Measurements from ENCODE around the gene MAN1A1.

Gene MAN1A1

DNA sequence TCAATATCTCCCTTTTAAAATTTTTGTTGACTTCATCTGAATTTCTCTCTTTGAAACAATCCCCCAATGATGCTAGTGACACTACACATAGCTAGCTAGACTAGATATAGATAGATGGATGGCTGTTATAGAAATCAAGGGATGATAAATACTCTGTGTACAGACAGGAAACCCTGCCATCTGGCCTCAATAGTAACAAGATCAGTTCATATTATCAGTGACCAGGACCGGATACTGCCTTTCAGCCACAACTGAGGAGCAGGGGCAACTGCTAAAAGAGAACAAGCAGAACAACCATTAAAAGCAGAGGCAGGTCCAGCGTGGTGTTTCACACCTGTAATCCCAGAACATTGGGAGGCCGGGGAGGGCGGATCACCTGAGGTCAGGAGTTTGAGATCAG is 152.8 kb downstream of the MAN1A1 start:
- TF ChIP-seq POLR2A (IDR thresholded peaks at IDR 0.05; ENCODE audit: low read depth, low read length): no peak
- no peak for FAIRE-seq
- no peak for DNase-seq (ENCODE audit: insufficient read length, low spot score)

DNA sequence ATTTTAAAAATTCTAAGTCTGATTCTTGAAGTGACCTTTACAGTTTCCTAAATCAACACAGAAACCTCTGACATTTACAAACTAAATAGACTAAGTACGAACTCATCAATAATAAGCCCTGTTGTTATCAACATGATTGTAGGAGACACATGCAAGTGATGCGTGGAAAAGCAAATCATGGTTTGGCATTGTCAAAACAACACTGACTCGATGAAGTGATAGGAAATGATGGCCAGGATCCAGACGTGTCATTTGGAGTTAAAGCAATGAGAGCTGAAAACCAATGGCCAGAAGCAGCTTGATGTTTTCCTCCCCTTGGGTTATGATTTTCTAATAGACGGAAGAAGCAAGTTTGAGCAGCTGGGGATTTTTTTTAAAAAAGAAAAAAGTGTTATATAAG is 153.7 kb downstream of the MAN1A1 start:
- FAIRE-seq (no peak), DNase-seq (ENCODE audit: insufficient read length, low spot score) (no peak)
- TF ChIP-seq POLR2A (IDR thresholded peaks at IDR 0.05; ENCODE audit: low read depth, low read length): no peak

DNA sequence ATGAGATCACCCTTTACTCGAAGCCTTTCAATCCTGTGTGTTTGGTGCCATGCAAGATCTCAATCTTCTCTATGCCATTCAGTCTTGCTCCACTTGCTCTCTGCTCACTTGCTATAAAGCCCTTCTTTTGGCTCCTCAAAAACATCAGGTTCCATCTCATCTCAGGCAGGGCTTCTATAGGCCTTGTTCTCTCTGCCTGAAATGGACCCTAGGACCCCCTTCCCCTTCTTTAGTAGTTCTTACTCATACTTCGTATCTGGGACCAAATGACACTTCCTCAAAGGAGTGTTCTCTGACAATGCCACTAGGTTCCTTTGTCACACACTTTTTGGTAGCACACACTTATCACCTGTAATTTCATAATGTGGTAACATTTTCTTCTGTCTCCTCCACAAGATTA is 154.4 kb downstream of the MAN1A1 start:
- DNase-seq (ENCODE audit: insufficient read length, low spot score): no peak
- TF ChIP-seq POLR2A (IDR thresholded peaks at IDR 0.05; ENCODE audit: low read depth, low read length): no peak
- no peak for FAIRE-seq

DNA sequence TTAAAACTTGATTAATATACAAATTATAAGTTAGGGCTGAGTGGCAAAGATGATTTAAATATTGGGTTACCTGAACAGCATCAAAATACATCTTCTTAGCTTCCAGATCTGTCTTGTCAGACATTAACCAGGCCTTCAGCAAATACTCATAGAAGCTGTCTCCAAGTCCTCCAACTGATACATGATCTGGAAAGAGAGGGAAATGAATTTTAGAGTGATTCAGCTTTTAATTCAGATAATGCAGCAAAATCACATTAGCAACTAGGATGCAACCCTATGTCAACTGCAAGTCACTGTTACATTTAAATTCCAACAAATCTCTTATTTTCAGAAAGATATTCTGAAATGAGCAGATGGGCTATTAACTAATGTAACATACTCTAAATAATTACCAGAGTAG is 155.9 kb downstream of the MAN1A1 start:
- DNase-seq (ENCODE audit: insufficient read length, low spot score) (no peak), FAIRE-seq (no peak)
- TF ChIP-seq POLR2A (IDR thresholded peaks at IDR 0.05; ENCODE audit: low read depth, low read length): no peak

DNA sequence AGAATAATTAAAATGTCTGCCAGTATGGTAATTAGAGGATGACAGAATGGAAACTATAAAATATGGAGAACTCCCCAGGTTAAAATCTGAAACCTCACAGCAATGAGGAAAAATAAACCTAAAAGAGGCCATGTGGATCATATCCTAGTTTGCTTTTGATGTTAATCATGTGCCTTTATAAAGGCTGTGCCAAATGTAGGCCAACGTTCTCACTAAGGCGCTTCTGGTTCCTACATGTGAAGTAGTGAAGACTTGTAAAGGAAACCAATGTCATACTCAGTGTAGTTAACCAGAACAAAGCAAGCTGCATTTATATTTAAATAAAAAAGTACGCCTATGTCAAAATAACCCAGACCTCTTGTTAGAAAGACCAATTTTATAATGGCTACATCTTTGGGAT is 157.4 kb downstream of the MAN1A1 start:
- FAIRE-seq (no peak), DNase-seq (ENCODE audit: insufficient read length, low spot score) (no peak)
- no peak for TF ChIP-seq POLR2A (IDR thresholded peaks at IDR 0.05; ENCODE audit: low read depth, low read length)

DNA sequence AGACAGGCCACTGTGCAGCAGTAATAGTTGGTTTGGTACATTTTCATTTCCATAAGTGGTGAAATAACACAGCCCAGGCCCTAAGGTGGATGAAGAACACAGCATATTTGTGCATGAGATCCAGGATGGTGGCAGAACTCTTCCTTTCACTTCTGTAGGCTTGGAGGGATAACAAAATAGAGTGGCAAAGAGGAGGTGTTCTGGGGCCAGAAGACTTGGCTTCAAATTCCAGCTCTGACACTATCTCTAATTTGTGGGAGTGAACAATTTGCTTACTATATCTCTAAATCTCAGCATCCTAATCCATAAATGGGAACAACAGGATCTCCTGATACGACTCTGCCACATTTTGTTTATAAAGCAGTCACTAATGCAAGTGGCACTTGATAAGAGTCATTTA is 159.4 kb downstream of the MAN1A1 start:
- no peak for TF ChIP-seq POLR2A (IDR thresholded peaks at IDR 0.05; ENCODE audit: low read depth, low read length)
- no peak for DNase-seq (ENCODE audit: insufficient read length, low spot score)
- FAIRE-seq: no peak

DNA sequence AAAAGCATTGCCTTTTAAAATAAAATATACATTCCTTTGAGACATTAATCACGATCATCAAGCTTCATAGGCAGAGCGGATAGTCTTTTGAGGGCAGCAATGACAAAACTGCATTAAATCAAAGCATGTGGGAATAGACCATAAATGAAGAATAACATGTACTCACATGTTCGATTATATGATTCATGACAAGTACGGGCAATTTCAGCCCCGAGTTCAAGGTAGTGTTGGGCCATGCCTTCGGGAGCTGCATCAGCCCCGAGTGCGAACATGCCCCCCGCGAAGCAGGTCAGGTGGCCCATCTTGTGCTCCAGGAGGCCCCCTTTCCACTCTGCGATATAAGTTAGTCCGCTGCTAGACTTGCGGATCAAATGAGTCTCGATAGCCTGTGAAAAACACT is 160.1 kb downstream of the MAN1A1 start:
- FAIRE-seq (no peak), DNase-seq (ENCODE audit: insufficient read length, low spot score) (no peak)
- TF ChIP-seq POLR2A (IDR thresholded peaks at IDR 0.05; ENCODE audit: low read depth, low read length): no peak

DNA sequence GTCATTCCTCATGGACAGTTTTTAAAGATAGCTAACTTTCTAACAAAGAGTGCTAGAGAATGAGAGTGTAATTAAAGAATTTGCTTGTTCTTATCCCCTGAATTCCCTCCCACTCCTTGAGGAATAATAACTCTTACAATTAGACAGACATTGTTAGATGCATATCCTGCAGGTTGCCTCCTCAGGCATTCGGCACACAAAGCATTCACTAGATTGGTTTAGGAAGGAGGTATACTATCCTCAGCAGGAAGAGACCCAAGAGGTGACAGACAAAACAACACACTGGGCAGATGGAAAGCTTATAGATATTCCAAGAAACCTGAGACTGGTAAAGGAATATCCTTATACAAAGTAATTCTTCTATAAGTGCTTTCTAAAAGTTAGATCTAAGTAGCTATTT is 162.0 kb downstream of the MAN1A1 start:
- no peak for DNase-seq (ENCODE audit: insufficient read length, low spot score)
- no peak for TF ChIP-seq POLR2A (IDR thresholded peaks at IDR 0.05; ENCODE audit: low read depth, low read length)

DNA sequence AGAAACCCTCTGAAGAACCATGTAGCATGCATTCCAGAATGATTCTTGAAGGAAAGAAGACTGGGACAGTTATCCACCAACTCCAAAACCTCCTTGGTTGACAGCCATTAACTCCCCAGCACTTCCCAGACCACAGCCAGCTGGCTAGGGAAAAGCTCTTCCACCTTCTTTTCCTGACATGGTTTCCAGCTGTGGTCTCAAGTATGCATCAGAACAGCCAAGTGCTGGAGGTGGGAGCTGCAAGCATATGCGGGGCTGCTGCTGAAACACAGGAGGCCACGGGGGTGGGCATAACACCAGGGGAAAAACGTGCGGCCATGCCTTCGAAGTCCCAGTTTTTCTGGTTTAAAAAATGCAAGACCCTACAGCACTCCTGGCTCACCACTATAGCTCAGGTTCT is 163.1 kb downstream of the MAN1A1 start:
- no peak for TF ChIP-seq POLR2A (IDR thresholded peaks at IDR 0.05; ENCODE audit: low read depth, low read length)
- no peak for FAIRE-seq
- no peak for DNase-seq (ENCODE audit: insufficient read length, low spot score)

More for the DNA sequence above, 162.0 kb downstream of the MAN1A1 start:
- FAIRE-seq: no peak

DNA sequence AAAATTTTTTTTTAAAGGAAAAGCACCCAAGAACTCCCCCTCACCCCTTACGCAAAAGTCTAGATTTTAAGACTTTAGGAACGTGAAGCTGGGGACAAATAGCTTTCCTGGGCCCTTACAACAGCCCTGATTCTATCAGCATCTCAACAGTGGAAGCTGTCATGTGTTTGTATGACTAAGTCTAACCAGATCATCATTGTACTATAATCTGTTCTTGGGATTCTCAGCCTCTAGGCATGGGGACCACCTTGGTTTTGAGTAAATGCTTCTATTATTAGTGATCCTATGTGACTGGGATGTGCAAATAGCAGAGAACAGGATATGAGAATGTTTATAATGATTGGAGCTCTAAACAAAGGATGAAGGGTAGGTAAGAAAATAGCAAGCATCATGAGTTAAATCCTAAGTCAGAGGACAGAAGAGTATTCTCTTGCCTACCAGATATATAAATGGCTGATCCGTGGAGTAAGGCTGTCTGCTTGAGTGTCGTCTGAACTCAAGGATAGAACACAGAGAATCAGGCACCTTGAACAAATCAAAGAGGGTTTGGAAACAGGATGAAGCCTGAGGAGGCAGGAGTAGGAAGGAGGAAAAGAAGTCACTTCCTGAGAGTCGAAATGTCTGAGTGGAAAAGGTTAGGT is 165.4 kb downstream of the MAN1A1 start:
- TF ChIP-seq POLR2A (IDR thresholded peaks at IDR 0.05; ENCODE audit: low read depth, low read length): no peak
- FAIRE-seq: no peak
- no peak for DNase-seq (ENCODE audit: insufficient read length, low spot score)

DNA sequence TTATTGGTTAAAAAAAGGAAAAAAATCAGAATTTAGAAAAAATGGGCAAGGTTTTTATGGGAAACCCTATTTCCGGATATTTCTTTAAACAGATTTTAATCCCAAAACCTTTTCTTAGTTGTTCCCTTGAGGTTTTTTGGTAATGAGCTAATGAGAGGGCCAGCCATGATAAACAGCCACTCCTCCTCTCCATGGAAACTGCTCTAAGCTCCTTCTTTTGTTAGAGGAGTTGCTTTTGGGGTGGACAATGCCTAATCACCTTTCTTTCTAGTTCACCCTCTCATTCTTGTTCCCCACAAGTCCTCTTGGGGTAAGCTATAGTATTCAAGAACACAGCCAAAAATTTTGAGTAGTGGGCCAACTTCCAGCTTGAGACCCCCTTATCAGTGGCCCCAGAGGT is 166.1 kb downstream of the MAN1A1 start:
- TF ChIP-seq POLR2A (IDR thresholded peaks at IDR 0.05; ENCODE audit: low read depth, low read length): no peak
- DNase-seq (ENCODE audit: insufficient read length, low spot score): no peak
- no peak for FAIRE-seq

DNA sequence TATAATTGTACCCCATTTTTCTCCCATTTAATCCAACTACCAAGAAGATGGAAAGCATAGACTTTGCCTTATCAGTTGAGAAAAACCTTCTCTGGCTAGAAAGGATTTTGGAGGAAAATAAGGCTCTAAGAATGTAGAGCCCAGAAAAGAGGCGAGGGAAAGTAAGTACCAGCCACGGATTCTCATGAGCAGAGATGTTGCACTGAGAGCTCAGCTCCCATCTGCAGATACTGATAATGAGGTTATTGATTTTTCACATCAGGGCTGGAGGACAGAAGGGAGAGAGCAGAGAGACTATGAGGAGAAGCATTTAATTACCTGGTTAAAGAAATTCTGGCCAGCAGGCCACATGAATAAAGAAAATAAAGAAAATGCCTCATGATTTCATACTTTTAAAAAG is 166.7 kb downstream of the MAN1A1 start:
- no peak for DNase-seq (ENCODE audit: insufficient read length, low spot score)
- TF ChIP-seq POLR2A (IDR thresholded peaks at IDR 0.05; ENCODE audit: low read depth, low read length): no peak
- no peak for FAIRE-seq

DNA sequence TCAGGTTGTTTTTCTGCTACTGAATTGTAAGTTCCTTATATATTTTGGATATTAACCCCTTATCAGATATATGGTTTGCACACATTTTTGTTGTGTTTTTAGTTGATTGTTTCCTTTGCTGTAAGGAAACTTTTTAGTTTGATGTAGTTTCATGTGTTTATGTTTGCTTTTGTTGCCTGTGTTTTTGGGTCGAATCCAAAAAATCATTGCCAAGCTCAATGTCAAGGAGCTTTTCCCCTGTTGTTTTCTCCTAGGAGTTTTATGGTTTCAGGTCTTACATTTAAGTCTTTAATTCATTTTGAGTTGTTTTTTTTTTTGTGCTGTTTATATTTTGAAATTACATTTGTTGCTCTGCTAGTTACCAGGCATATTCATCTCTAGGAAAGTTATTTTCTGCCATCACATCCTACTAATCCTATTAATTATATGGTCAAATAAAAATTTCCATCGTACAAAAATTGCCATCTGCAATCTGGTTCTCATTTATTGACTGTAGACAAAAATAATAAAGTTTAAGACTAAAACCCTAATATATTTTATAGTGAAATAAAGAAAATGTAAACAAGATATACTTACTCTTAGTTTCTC is 167.3 kb downstream of the MAN1A1 start:
- no peak for FAIRE-seq
- TF ChIP-seq POLR2A (IDR thresholded peaks at IDR 0.05; ENCODE audit: low read depth, low read length): no peak
- no peak for DNase-seq (ENCODE audit: insufficient read length, low spot score)

DNA sequence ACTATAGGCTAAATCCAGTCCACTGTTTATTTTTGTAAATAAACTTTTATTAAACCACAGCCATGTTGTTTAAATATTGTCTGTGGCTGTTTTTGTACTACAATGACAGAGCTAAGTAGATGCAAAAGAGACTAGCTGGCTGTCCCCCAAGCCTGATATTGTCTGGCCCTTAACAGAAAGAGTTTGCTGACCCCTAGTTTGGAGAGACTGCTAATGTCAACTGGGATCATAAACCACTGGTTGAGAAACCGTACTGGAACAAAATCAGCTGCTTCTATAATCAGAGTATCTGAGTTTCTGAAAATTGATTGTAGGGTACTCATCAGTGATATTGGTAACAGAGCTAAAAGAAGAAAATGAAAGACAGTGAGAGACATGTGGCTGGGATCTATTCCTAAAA is 168.5 kb downstream of the MAN1A1 start:
- TF ChIP-seq POLR2A (IDR thresholded peaks at IDR 0.05; ENCODE audit: low read depth, low read length): no peak
- FAIRE-seq (no peak), DNase-seq (ENCODE audit: insufficient read length, low spot score) (no peak)

DNA sequence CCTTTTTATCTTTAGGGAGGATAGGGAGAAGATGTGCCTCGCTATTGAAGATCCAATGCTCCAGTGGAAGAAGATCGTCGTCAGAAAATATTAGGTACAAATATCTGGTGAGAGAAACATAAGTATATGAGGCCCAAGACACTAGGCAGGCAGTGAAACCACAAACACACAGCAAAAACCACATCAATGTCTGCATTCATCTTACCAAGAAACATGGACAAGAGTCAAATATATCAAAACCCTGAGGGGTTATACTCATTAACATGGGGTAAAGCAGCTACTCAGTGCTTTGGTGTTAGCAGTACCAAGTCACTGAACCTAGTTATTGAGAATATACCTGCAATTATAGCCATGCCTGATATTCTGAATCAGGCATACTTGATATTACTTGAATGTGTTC is 169.7 kb downstream of the MAN1A1 start:
- DNase-seq (ENCODE audit: insufficient read length, low spot score) (no peak), FAIRE-seq (no peak)
- TF ChIP-seq POLR2A (IDR thresholded peaks at IDR 0.05; ENCODE audit: low read depth, low read length): no peak

DNA sequence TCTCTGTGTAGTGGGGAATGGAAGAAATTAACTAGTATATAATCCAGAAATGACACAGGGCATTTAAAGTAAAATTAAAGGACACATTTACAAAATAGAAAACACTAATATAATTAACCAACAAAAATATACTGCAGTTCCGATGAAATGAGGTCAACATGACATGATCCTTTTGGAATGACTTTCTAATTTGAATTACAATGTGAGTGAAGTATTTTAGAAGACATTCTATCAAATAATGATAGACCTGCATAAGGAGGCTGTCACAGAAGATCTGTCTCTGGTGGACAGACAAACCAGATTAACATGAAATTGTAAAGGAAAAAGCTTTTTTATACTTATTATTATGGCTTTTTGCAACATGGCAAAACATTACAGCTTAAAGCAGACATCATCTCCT is 170.5 kb downstream of the MAN1A1 start:
- DNase-seq (ENCODE audit: insufficient read length, low spot score) (no peak), FAIRE-seq (no peak)
- no peak for TF ChIP-seq POLR2A (IDR thresholded peaks at IDR 0.05; ENCODE audit: low read depth, low read length)

Measured in H54 (cell line).